Spleen (tissue), 7 donors: Measurements from ENCODE around the gene CABLES1.

Source experiments
- CTCF ChIP-seq, 11 experiments: fragments of 200-600 bp in 7 of 11; fragments of 450-650 bp in 4 of 11; sonication (generic) in 4 of 11; IDR thresholded peaks in 8 of 11; conservative IDR thresholded peaks in 3 of 11; 1 replicate in 7 of 11; 2 replicates in 4 of 11; pipeline versions ENCODE4 v1.4.0 to v1.8.0; 2016 to 2021; ENCODE audit warnings: antibody characterized with exemption in 11 of 11, inconsistent platforms in 4 of 11, mild to moderate bottlenecking in 1 of 11
- POLR2A ChIP-seq, 3 donors: fragments of 450-650 bp; IDR thresholded peaks; one replicate each; pipeline ENCODE4 v1.5.1; 2017; ENCODE audit warnings: antibody characterized with exemption in 3 of 3, mild to moderate bottlenecking in 1 of 3
- donor health status: DM: no; HTN: no; CAD: no; lungs with moderate emphysema.
- donor health status: DM: no; HTN: no; CAD: no.
- donor health status: DM: no; HTN: no; CAD: no.

GRCh38 chr18:23208600-23208999, 73.3 kb downstream of the CABLES1 start:
- no peak for TF ChIP-seq CTCF (IDR thresholded peaks at IDR 0.05 in 8 of 11, conservative IDR thresholded peaks at IDR 0.05 in 3 of 11)
- no peak for TF ChIP-seq POLR2A (IDR thresholded peaks at IDR 0.05)
